ENCODE results near the gene SMG9.

Gene SMG9

DNA sequence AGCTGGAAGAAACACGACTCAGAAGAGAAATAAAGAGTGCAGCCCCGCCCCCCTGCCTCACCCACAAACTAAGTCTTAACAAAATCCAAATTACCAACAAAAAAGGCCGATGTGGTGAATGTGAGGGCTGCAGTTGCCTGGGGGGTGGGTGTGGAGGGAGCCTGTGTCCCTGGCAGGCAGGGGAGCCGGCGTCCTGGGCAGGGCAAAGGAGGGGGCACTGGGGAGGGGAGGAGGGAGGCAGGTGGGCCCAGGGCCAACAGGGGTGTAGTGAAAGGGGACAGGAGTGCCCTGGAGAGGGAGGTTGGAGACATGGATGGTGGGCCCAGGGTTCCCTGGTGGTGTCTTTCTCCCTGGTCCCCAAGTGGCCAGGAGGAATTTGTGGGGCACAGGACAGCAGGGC is 34.8 kb downstream of the SMG9 start:
- no peak for DNase-seq

DNA sequence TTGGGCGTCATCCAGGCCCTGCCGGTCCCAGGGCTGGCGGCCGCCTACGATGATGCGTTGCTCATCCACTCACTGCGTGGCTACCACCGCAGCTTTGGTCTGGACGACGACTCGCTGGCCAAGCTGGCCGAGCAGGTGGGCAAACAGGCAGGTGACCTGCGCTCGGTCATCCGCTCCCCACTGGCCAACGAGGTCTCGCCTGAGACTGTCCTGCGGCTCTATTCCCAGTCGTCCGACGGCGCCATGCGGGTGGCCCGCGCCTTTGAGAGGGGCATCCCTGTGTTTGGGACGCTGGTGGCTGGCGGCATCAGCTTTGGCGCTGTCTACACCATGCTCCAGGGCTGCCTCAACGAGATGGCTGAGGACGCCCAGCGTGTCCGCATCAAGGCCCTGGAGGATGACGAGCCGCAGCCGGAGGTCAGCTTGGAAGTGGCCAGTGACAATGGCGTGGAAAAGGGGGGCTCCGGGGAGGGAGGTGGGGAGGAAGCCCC is 35.3 kb downstream of the SMG9 start:
- DNase-seq, result no peak

DNA sequence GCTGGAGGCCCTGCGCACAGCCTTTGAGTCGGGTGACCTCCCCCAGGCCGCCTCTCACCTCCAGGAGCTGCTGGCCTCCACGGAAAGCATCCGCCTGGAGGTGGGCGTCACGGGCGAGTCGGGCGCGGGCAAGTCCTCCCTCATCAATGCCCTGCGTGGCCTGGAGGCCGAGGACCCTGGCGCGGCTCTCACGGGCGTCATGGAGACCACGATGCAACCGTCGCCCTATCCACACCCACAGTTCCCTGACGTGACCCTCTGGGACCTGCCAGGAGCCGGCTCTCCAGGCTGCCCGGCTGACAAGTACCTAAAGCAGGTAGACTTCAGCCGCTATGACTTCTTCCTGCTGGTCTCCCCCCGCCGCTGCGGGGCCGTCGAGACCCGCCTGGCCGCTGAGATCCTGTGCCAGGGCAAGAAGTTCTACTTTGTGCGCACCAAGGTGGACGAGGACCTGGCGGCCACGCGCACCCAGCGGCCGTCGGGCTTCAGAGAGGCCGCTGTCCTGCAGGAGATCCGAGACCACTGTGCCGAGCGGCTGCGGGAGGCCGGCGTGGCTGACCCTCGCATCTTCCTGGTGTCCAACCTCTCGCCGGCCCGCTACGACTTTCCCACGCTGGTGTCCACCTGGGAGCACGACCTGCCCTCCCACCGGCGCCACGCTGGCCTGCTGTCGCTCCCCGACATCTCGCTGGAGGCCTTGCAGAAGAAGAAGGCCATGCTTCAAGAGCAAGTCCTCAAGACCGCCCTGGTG is 36.0 kb downstream of the SMG9 start:
- DNase-seq, result no peak

- no peak for DNase-seq
Observed at GRCh38 chr19:43715776-43716175, 39.0 kb downstream of the SMG9 start, which contains the start of gene IRGC. Gene IRGC (plus strand): TSS chr19:43716076. CDS start chr19:43718559, 2,483 bp downstream.

- no peak for DNase-seq
Observed at GRCh38 chr19:43713208-43713607, 41.6 kb downstream of the SMG9 start.

GRCh38 chr19:43711751-43712355 is 42.9 kb downstream of the SMG9 start:
- no peak for DNase-seq

- no peak for DNase-seq
Observed at GRCh38 chr19:43708716-43709115, 46.0 kb downstream of the SMG9 start.

- no peak for DNase-seq
Observed at GRCh38 chr19:43707158-43707712, 47.5 kb downstream of the SMG9 start.

DNA sequence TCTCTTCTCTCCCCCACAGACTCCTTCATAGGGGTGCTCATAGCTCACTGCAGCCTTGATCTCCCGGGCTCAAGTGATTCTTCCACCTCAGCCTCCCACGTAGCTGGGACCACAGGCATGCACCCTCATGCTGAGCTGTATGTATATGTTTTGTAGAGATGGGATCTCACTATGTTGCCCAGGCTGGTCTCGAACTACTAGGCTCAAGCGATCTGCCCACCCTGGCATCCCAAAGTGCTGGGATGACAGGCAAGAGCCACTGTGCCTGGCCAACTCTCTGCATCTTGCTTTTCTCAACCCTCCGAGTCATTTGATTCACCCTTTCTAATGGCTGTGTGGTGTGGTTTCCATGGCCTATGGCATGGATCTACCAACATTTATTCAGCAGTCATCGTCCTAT is 49.0 kb downstream of the SMG9 start:
- no peak for DNase-seq

DNA sequence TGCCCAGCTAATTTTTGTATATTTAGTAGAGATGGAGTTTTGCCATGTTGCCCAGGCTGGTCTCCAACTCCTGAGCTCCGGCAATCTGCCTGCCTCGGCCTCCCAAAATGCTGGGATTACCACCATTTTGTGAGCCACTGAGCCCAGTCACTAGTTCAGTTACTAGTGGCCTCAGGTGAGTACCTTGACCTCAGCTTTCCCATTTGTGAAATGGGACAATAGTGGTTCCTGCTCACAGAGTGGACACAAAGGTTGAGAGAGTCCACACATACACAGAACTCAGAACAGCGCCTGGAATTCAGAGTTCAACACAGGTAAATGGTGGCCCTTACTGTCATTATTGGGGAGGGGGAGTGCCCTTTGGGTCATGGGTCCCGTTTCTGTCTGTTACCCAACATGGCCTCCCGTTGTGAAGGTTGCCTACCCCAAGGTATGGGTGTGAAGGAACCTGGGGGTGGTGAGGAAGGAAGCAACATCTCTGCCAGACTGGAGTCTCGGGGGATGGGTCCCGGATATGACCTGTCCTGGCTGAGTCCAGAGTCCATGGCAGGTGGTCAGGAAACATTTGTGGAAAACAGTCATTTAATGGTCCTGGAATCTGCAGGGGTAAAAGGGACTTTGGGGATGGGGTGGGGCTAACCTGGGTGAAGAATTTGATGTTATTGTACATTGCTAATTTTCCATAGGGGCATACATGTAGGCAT is 50.6 kb downstream of the SMG9 start:
- DNase-seq, result no peak

GRCh38 chr19:43700395-43701000 is 54.3 kb downstream of the SMG9 start:
- no peak for DNase-seq

DNA sequence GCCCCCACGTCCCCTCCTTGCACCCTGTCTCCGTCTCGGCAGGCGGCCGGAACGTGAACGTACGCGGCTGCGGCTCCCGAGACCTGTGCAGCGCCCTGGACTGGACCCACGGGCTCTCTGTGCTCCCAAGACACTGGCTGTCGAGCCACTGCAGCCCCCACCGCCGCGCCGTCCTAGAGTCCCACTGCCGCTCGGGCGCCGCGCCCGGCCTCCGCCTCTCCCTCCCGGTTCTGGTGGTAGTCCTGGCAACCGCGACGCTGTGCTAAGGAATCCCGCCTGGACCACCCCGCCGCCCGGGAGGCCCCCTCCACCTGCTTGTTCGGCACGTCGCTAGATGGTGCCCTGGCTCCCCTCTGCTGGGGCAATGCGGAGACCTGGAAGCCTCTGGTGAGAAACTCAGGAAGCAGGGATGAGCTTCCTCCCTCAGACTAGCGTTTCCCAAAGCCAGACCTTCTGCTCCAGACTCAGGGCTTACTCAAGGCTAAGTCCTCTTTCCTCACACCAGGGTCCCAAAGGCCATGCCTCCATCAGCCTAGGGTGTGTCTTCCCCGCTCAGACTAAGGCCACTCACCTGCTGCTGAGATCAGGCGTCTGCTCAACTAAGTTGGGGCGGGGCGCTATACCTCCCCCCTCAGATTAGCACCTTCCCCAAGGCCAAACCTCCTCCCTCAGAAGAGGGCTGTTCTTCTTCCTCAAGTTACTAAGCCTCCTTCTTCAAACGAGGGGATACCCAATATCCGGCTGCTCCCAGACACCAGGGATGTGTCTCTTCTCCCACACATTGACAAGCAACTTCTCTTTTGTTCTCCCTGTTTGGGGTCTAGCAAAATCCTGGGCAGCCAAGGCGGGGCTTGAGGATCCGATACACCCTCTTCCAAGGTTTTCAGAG is 55.0 kb downstream of the SMG9 start:
- DNase-seq, result no peak

- no peak for DNase-seq
Observed at GRCh38 chr19:43697295-43697694, 57.5 kb downstream of the SMG9 start.

DNA sequence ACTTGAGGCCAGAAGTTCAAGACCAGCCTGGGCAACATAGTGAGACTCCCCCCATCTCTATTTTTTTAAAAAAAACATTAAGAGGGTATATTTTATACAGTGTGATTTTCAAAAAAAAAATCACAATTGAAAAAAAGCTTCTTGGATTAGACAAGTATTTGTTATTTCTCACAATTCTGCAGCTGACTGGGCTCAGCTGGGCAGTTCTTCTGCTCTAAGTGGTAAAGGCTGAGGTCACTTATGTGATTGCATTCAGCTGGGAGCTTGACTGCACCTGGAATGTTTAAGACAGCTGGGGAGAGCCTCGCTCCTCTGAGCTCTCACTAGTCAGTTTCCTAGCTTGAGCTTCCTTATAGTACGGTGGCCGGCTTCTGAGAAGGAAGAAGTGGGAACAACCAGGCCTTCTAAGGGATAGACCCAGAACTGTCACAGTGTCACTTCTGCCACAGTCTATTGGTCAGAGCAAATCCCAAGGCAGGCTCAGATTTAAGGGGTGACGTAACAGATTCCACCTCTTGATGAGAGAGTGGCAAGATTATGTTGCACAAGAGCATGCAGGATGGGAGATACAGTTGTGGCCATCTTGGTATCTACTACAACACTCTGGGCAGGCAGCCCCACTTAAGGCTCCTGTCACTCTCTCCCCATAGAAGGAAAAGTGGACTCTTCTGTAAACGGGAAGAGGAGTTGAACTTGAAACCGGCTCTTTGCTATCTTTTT is 58.6 kb downstream of the SMG9 start:
- no peak for DNase-seq

GRCh38 chr19:43694553-43694952 is 60.2 kb downstream of the SMG9 start:
- DNase-seq, result no peak

- DNase-seq, result no peak
Observed at GRCh38 chr19:43692877-43693276, 61.9 kb downstream of the SMG9 start.

DNA sequence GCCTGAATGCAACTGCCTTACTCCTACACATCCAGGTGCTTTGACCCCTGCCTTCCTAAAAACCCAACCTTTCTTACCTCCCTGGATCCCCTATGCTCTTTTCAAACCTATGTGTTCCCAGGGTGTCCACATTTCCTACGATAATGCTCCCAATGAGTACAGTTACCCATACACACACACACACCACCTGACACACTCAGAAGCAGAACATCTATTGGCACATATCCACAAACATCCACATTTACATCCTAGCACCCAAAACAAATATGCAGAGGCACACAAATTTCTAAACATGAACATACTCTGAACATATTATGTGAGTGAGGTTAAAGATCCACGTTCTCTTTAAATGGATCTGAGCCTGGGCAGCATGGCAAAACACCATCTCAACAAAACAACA is 62.4 kb downstream of the SMG9 start:
- no peak for DNase-seq

DNA sequence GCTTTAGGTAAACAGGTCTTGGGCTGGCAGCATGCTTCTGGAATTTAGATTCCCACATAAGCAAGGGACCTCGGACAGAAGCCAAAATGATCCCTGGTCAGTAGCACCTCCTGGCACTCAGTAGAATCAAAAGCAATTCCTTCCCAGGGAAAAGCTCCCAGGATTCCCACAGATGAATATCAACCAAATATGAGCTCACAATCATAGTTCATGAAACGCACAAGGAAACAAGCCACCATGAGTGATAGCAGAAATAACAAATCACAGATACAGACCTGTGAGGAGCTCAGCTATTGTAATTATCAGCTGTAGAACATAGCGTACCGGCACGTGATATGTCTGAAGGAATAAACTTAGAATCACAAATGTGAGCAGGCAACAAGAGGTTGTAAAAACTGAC is 63.0 kb downstream of the SMG9 start:
- DNase-seq, result no peak

DNA sequence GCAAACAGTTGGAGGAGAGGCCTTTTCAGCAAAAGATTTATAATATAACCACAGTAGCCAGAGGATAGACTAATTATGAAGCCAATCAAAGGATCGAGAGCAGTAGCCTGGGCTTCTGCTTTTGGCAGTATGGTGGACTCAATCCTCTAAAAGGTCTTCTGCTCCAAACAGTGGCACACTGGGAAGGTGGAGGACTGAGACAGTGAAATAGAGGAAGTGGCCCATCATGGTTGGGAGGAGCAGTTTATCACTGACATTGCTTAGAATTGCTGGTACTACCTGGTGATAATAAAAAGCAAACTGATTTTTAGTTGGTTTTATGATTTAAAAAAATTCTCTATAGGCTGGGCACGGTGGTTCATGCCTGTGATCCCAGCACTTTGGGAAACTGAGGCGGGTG is 63.9 kb downstream of the SMG9 start:
- no peak for DNase-seq

GRCh38 chr19:43690444-43690843 is 64.3 kb downstream of the SMG9 start:
- no peak for DNase-seq

GRCh38 chr19:43688059-43688701 is 66.6 kb downstream of the SMG9 start:
- no peak for DNase-seq
